CD4-positive, alpha-beta T cell treated with Interleukin-6 for 4 hours (primary cell): ENCODE measurements around the gene ABHD14A.

Experiments
- DNase-seq: peaks from one replicate; pipeline ENCODE4 v3.0.0-alpha.2; 2020; ENCODE audit warnings: mixed read lengths

Gene ABHD14A

GRCh38 chr3:51941463-51941797 is 33.4 kb upstream of the ABHD14A start:
- DNase-seq = no peak

DNA sequence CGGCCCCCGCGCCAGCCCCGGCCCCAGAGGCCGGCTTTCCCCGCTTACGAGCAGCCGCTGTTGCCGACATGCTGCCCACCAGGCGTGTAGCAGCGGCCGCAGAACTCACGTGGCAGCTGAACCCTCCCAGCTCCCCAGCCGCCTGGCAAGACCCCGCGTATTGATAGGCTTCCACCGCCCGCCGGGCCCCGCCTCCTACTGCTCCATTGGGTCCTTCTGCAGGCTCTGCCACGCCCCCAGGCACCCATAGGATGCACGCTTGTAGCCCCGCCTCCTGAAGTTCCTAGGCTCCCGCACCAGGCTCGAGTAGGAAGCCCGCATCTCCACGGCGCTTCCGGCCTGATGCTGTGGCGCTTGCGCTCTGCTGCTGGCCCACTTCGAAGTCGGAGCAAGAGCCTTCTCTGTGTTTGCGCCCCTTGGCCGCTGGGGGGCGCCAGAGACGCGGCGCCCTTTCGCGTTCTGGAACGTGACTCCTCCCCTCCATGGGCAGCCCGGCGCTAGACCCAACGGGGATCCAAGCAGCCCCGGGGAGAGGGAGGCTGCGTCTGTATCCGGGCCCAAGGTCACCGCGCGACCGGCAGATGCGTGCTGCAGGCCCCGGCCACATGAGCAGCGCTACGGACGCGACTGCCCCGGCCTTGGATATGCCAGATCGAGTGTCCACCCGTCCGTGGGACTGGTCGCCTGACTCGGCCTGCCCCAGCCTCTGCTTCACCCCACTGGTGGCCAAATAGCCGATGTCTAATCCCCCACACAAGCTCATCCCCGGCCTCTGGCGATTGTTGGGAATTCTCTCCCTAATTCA is 32.9 kb upstream of the ABHD14A start, which contains the start of the genes PARP3 and RRP9:
TSS of gene PARP3 (plus strand) at position 566 of the 805 bp plus-strand sequence. CDS start 993 bp downstream, outside the sequence.
TSS of gene RRP9 (minus strand) at position 107 of the 805 bp plus-strand sequence. CDS start at position 70, 37 bp downstream.
- DNase-seq = peak; percentile 100

GRCh38 chr3:51942603-51943450 is 32.0 kb upstream of the ABHD14A start:
- peak; percentile 70 for DNase-seq

DNA sequence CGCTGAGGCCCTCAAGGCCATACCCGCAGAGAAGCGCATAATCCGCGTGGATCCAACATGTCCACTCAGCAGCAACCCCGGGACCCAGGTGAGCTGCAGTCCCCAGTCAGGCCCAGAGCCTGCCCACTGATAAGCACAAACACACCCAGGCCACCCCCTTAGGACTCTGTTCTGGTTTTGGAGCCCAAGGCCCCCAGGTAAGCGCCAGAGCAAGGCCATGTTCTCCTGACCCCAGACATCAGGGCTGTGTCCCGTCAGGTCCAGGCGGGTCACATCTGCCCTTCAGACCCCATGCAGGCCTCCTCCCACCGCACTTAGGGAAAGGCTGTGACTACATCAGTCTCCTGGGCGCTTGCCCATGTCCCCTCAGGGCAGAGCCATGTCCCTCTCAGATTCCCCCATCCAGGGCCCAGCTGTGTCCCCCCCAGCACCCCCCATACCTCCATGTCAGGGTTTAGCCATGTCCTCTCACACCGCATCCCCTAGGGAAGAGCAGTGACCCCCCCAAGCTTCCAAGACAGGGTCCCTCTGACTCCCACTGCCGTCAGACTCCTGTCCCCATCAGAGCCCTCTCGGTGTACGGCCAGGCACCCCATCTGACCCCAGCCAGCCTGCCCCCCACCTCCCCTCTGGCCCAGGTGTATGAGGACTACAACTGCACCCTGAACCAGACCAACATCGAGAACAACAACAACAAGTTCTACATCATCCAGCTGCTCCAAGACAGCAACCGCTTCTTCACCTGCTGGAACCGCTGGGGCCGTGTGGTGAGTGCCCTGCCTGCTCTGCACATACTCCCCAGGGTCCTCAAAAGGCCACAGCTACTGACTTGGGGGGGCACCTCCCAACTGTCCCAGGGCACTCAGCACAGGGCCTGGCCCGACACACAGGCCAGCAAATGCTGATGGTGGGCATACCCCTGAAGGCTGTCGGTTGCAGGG is 31.1 kb upstream of the ABHD14A start:
- no peak for DNase-seq

GRCh38 chr3:51944451-51945021 is 30.3 kb upstream of the ABHD14A start:
- no peak for DNase-seq

DNA sequence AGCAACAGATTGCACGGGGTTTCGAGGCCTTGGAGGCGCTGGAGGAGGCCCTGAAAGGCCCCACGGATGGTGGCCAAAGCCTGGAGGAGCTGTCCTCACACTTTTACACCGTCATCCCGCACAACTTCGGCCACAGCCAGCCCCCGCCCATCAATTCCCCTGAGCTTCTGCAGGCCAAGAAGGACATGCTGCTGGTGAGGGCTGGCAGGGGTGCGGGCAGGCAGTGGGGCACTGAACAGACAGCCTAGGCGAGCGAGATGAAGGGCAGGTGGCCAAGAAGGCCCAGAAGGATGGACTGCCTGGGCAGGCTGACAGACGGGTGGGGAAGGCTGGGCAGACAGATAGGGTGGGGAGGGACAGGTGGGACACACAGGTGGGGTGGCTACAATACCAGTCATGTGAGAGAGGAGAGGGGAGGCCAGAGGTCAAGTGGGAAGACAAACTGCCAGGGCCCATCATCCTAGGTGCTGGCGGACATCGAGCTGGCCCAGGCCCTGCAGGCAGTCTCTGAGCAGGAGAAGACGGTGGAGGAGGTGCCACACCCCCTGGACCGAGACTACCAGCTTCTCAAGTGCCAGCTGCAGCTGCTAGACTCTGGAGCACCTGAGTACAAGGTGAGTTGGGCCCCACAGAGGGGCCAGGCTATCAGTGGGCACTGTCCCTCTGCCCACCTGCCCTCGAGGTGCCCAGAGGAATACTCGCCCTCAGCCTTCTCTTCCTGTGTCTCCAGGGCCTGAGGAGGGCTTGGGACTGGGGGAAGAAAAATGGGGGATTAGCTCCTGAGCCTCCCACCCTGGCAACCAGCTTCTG is 29.6 kb upstream of the ABHD14A start:
- no peak for DNase-seq

DNA sequence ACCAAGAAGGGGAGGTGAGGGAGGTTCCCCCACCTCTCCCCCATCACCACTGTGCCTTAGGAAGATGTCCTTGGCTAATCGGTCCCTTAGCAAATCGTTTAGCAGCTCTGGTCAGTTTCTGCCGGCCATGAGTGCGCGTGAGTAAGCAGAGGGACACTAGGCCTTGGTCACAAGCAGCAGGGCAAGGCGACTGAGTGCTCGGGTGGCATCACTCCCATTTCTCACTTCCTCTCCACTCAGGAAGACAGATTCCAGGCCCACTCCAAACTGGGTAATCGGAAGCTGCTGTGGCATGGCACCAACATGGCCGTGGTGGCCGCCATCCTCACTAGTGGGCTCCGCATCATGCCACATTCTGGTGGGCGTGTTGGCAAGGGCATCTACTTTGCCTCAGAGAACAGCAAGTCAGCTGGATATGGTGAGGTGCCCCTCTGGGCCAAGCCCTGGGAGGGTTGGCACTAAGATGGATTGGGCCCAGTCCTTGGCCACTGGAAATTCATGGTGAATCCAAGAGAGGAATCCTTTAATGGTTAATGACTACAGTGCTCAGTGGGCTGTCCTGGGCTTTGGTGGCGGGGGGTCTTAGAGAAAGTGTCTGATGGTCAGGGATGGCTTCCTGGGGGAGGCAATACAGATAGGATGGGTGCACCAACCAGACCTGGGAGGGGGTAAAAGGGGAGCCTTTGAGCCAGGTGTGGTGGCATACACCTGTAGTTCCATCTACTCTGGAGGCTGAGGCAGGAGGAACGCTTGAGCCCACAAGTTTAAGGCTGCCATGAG is 28.7 kb upstream of the ABHD14A start:
- DNase-seq = no peak

- DNase-seq = no peak
Measured at GRCh38 chr3:51946796-51947195, 28.1 kb upstream of the ABHD14A start.

DNA sequence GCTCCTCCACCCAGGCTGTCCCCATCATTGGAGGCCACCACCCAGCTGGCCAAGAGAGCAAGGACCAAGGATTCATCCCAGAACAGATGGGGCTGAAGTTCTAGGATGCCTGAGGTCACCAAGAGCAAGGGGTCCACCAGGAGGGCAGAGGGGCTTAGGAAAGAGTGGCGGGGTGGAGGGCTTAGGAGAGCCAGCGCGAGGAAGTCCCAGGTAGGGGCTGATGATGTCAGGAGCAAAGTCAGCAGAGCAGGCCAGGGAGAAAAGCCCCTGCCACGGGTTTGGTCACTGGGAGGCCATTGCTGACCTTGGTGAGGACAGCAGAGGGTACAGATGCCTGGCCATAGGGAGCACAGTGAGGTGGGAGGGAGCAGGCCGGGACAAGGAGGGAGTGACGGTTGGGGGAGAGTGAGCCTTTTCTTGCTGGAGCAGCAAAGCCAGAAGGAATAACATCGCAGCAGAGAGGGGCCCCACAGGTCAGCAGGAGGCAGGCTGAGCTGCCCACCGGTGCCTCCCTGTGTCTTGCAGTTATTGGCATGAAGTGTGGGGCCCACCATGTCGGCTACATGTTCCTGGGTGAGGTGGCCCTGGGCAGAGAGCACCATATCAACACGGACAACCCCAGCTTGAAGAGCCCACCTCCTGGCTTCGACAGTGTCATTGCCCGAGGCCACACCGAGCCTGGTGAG is 27.5 kb upstream of the ABHD14A start:
- DNase-seq = no peak

DNA sequence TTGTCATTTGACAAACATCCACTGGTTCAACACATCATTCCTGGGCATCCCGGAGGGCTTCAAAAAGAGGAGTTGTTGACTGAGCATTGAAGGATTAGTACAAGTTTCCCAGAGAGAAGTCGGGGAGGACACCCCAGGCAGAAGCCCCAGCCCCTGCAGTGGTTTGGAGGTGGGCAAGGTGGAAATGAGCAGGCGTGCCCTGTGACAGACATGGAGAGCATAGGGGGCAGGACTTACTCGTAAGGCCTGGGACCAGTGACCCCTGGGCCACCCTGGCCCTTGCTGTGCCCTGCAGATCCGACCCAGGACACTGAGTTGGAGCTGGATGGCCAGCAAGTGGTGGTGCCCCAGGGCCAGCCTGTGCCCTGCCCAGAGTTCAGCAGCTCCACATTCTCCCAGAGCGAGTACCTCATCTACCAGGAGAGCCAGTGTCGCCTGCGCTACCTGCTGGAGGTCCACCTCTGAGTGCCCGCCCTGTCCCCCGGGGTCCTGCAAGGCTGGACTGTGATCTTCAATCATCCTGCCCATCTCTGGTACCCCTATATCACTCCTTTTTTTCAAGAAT is 26.8 kb upstream of the ABHD14A start:
- DNase-seq = no peak

DNA sequence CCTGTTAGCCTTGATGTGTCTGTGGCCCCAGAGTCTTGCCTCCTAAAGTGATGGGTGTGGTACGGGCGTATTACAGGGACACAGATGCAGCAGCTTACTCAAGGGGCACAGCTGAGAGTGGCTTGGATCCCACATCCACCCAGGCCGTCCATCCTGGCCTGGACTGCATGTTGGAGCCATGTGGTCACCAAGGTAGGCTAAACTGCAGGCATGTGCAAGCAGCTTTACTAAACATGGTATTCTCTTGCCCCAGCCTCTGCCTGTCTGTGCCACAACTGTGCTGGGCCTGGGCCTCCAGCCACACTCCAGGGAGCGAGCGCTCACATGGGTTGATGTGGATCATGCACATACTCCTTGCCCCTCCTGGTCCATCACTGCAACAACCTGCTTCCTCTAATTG is 25.7 kb upstream of the ABHD14A start:
- DNase-seq = no peak

DNA sequence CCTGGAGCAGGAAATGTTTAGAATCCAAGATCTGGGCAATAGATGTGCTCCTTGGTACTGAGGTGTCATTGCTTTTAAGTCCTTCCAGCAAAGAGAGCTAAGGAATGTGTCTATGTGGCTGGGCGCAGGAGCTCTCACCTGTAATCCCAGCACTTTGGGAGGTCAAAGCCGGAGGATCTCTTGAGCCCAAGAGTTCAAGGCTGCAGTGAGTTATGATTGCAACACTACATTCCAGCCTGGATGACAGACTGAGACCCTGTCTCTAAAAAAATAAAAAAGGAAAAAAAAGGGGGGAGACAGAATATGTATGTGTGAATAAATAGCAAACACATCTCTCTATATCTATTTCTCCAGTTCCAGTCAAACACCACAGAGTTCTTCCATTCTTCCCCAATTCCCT is 24.0 kb upstream of the ABHD14A start:
- DNase-seq = no peak

GRCh38 chr3:51953445-51953844 is 21.4 kb upstream of the ABHD14A start:
- no peak for DNase-seq

GRCh38 chr3:51954105-51954504 is 20.8 kb upstream of the ABHD14A start:
- no peak for DNase-seq

- DNase-seq = no peak
Measured at GRCh38 chr3:51954713-51955112, 20.2 kb upstream of the ABHD14A start.

GRCh38 chr3:51955175-51955892 is 19.5 kb upstream of the ABHD14A start, which contains the start of gene GPR62:
TSS of gene GPR62 (plus strand) at chr3:51955381. CDS start at chr3:51955653, 272 bp downstream.
- DNase-seq = no peak

- DNase-seq = peak; percentile 44
Measured at GRCh38 chr3:51955893-51956770, 18.7 kb upstream of the ABHD14A start.
